Urinary bladder (tissue), 4 donors: Measurements from ENCODE around the gene CYP27A1. TPM values are rescaled to one million over a fixed set of nuclear protein-coding genes. Genes with fewer than 3 reads are reported as not detected.
A peak's percentile ranks its signal among the peaks of the same experiment; 100 is the strongest.

ENCODE experiments used
- DNase-seq: peaks from one replicate; pipeline ENCODE4 v3.0.0-alpha.2; 2015; ENCODE audit errors: extremely low spot score
- H3K27ac ChIP-seq: one replicate; pipeline ENCODE4 v1.5.1; 2013; ENCODE audit warnings: low read depth, mild to moderate bottlenecking, moderate library complexity
- H3K36me3 ChIP-seq: one replicate; pipeline ENCODE4 v1.6.1; 2013; ENCODE audit warnings: mild to moderate bottlenecking, moderate library complexity; ENCODE audit not compliant: insufficient read depth
- H3K4me1 ChIP-seq: one replicate; pipeline ENCODE4 v1.6.1; 2013; ENCODE audit warnings: mild to moderate bottlenecking, moderate library complexity; ENCODE audit not compliant: insufficient read depth
- H3K4me3 ChIP-seq: one replicate; pipeline ENCODE4 v1.5.1; 2013; ENCODE audit warnings: low read depth, low read length
- WGBS: extraction: QIAGEN DNeasy Blood & Tissue Kit; methylation state at CpG from one replicate; pipeline ENCODE4 v1.1.7; 2013; 5-methylcytosine and 5-hydroxymethylcytosine counted together
- polyA plus RNA-seq: library from polyadenylated mRNA; stranded (reverse); fragments of 200-250 nt; gene quantifications from one replicate; pipeline ENCODE4 v1.2.3, GENCODE V29; 2013
- total RNA-seq: library from RNA; depleted of rRNA; stranded (reverse); fragments of >200 nt; gene quantifications from one replicate; pipeline ENCODE4 v1.2.3, GENCODE V29; 2014
- donor health status: healthy with polysubstance abuse.
- donor health status: healthy.

Gene CYP27A1
- total and polyA plus RNA-seq, 2 donors = 10.3 to 41.1 TPM

DNA sequence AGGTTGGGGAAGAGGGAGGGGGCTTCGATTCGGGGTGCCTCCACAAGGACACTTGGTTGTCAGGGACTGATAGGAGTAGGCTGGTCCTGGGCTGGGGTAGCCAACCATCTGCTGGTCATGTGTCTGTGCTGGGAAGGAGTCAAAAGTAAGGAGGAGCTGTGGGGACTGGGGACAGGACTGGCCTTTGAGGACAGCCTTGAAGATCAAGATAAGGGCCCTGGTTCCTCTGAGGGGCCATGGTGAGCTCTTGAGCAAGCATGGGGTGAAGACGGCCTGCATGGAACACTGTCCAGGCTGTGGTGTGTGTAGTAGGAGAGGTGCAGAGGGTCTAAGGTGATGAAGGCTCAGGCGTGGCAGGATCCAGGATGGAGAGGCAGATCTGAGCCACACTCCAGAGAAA is 1.7 kb downstream of the CYP27A1 start:
- H3K36me3 ChIP-seq = no peaks in the 10 kb centered on the region
- no peaks in the 10 kb centered on the region for H3K4me1 ChIP-seq
- DNase-seq = no peak
- 95% methylated on average over 4 of the region's 4 CpGs for WGBS
- H3K4me3 ChIP-seq = no peak overlapping the region
- H3K27ac ChIP-seq = no peak overlapping the region

DNA sequence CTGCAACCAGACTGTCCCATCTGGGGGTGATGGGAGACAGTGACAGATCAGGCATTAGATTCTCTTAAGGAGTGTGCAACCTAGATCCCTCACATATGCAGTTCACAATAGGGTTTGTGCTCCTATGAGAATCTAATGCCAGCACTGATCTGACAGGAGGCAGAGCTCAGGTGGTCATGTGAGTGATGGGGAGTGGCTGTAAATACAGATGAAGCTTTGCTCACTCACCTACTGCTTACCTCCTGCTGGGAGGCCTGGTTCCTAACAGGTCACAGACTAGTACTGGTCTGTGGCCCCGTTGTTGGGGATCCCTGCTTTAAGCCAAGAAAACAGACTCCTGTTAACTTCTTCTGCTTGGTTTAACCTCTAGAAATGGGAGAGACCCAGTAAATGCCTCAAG is 3.2 kb downstream of the CYP27A1 start:
- 53% methylated on average over 1 of the region's 1 CpG for WGBS
- Histone ChIP-seq H3K4me3 (no peak overlapping the region), H3K27ac (no peak overlapping the region), H3K36me3 (no peaks in the 10 kb centered on the region), H3K4me1 (no peaks in the 10 kb centered on the region)
- DNase-seq = no peak

DNA sequence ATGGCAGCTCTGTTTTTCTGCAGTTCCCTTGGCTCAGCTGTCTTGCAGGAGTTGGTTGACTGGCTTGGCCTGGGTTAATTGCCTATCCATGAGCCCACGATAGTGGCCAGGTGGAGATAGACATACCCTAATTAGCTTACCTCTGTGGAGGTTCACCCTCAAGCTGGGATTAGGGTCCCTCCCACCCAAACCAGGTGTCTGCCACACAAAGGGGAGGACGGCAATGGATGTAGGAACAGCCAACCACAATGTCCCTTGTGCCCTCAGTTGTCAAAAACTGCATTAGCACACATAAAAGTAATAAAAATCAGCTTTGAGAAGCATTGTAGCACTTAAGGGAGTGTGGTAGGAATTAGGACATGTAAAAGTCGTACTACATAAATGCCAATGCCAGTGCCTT is 4.2 kb downstream of the CYP27A1 start:
- DNase-seq = no peak
- Histone ChIP-seq H3K4me1 (no peaks in the 10 kb centered on the region), H3K4me3 (no peak overlapping the region), H3K36me3 (no peaks in the 10 kb centered on the region), H3K27ac (no peak overlapping the region)
- 89% methylated on average over 3 of the region's 3 CpGs for WGBS

DNA sequence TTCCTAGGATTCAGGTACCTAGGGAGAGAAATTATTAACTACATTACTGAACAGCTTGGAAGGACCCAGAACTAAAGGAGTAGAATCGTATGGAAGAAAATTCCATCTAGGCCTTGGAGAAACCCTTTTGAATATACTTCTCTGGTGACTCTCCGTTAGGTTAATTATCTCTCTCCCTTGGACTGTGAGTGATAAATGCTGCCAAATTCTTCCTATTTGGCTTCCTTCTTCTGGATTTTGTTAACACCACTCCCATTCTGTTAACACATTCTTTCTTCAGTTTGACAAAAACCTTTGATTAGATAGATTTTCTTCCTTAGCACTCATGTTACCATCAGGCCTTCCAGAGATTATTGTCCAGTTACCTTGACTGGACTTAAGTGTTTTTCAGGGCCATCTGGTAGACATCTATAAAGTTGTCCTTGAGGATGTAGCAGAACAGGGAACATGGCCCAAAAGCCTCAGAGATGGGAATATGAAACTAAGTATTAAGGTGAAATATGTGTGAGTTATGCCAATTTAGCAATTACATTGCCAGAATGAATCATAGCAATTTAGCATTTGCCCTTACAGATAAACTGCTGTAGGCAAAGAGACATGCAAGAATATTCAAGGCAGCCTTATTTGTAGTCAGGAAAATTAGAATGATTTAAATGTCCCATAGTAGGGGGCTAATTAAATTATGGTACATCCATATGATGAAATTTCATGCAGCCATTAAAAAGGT is 6.7 kb downstream of the CYP27A1 start:
- WGBS = 81% methylated on average over 2 of the region's 2 CpGs
- Histone ChIP-seq H3K4me3 (no peak overlapping the region), H3K36me3 (no peaks in the 10 kb centered on the region), H3K4me1 (no peaks in the 10 kb centered on the region), H3K27ac (no peak overlapping the region)
- no peak for DNase-seq

DNA sequence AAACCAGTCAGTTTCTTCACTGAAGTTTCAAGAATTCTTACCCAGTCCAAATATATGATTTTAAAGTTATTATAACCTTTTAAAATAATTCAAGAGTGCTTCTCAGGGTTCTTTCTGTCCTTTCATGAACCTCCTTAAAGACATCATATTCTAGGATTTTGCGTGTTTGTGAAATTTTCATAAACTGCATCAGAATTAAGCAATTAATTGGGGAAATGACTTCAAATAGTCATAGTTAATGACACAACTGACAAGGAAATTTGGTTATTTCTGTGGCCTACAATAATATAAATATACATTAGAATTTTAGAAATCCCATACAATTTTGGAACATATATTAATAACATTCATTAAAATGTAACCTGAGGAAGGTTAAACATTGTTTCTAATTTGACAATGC is 10.5 kb downstream of the CYP27A1 start:
- 94% methylated on average over 1 of the region's 1 CpG for WGBS
- no peak overlapping the region for H3K27ac ChIP-seq
- no peak for DNase-seq
- H3K4me1 ChIP-seq = no peaks in the 10 kb centered on the region
- H3K36me3 ChIP-seq = no peaks in the 10 kb centered on the region
- H3K4me3 ChIP-seq = no peak overlapping the region

DNA sequence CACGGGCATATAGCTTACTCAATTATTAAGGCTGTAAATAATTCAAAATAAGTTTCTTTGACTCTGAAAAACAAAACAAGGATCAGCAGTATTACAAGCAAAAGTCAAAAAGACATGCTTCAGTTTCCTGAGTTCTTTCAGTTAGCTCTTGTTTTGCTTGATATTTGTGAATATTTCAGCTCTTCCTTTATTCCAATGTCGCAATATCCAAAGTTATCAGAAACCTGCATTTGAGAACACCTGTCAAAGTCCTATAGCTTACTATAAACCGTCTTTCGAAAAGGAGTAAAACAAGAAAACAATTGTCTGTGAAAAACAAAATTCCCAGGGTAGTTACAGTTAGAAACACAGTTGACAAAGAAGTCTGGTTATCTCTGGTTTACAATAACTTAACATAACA is 14.7 kb downstream of the CYP27A1 start:
- DNase-seq = no peak
- Histone ChIP-seq H3K36me3 (no peaks in the 10 kb centered on the region), H3K4me3 (no peak overlapping the region), H3K4me1 (no peaks in the 10 kb centered on the region), H3K27ac (no peak overlapping the region)
- WGBS = 91% methylated on average over 4 of the region's 4 CpGs

DNA sequence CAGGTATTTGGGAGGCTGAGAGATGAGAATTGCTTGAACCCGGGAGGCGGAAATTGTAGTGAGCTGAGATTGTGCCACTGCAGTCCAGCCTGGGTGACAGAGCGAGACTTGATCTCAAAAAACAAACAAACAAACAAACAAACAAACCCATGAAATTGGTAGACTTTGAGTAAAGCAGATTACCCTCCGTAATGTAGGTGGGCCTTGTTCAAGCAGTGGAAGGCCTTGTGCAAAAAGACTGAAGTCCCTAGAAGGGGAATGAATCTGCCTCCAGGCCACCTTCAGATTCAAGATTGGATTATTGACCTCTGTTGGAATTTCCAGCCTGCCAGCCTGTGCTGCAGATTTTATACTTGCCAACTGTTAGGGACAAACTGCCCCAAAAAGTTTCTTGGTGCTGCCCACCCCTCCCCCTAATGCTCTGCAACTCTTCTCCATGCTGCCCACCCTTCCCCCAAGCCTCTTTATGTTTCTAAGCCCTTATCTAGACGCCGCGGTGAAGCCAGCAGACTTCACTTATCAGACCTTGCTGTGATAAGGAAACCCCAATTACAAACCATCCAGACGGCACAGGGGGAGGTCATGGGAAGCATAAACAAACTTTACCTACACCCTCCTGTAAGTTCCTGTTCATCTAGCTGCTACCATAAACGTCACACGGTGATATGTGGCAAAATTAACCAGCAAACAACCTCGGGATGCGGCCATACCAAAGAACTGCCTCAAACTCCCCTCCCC is 17.0 kb downstream of the CYP27A1 start:
- no peaks in the 10 kb centered on the region for H3K36me3 ChIP-seq
- 52% methylated on average over 12 of the region's 12 CpGs for WGBS
- no peak for DNase-seq
- H3K4me3 ChIP-seq = no peak overlapping the region
- no peaks in the 10 kb centered on the region for H3K4me1 ChIP-seq
- H3K27ac ChIP-seq = no peak overlapping the region

DNA sequence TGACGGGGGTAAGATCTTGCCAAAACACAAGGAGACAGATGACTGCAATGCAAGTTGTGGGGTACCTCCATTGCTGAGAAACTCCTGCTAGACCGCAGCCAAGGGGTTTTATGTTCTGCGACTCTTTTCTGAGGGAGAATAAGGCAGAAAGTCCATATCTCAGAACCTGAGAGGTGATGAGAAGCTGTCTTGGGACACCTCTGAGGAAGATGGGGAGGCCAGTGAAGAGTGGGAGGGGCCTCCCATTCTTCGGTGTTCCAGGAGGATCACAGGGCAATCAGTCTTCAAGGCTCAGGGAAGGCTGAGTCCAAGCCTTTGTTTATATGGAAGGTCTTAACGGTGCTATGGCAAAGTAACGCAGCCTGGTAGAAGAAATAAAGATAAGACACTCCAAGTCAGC is 18.0 kb downstream of the CYP27A1 start:
- no peak for DNase-seq
- 33% methylated on average over 6 of the region's 6 CpGs for WGBS
- Histone ChIP-seq H3K27ac (no peak overlapping the region), H3K4me3 (no peak overlapping the region), H3K36me3 (no peaks in the 10 kb centered on the region), H3K4me1 (no peaks in the 10 kb centered on the region)

DNA sequence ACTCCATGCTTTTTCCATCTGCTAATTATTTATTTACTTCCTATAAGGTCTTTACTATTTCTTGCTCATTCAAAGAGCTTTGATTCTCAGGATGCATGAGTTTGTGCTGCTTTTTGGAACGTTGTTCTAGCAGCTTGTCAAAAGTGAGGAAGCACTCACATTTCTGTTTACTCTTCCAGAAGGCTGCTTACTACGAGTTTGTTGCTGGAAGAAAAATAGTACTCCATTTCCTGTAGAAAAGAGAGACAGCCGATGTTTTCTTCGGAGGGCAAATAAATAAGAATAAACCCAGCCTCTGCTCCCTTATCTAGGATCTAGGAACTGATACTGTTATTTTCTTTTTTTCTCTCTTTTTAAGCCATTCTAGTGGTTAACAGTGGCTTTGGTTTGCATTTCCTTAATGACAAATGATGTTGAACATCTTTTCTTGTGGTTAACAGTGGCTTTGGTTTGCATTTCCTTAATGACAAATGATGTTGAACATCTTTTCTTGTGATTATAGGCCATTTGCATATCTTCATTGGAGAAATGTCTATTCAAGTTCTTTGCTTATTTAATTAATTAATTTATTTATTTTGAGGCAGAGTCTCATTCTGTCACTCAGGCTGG is 20.5 kb downstream of the CYP27A1 start:
- no peak overlapping the region for H3K27ac ChIP-seq
- H3K36me3 ChIP-seq = no peaks in the 10 kb centered on the region

DNA sequence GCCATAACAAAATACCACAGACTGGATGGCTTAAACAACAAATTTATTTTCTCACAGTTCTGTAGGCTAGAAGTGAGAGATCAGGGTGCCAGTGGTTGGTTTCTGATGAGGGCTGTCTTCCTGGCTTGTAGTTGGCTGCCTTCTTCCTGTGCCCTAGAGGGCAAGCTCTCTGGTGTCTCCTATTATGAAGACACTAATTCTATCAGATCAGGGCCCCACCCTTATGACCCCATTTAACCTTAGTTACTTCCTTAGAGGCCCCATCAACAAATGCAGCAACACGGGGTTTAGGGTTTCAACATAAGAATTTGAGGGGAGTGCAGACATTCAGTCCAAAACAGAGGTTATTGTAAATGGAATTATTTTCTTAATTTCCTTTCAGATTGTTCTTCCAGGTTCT is 22.9 kb downstream of the CYP27A1 start:
- Histone ChIP-seq H3K36me3 (no peaks in the 10 kb centered on the region), H3K27ac (no peak overlapping the region), H3K4me1 (no peaks in the 10 kb centered on the region), H3K4me3 (no peak overlapping the region)
- DNase-seq = no peak
- 91% methylated on average over 1 of the region's 1 CpG for WGBS

More for the DNA sequence above, 20.5 kb downstream of the CYP27A1 start:
- no peak for DNase-seq
- 33% methylated on average over 4 of the region's 4 CpGs for WGBS
- H3K4me3 ChIP-seq = no peak overlapping the region
- no peaks in the 10 kb centered on the region for H3K4me1 ChIP-seq

DNA sequence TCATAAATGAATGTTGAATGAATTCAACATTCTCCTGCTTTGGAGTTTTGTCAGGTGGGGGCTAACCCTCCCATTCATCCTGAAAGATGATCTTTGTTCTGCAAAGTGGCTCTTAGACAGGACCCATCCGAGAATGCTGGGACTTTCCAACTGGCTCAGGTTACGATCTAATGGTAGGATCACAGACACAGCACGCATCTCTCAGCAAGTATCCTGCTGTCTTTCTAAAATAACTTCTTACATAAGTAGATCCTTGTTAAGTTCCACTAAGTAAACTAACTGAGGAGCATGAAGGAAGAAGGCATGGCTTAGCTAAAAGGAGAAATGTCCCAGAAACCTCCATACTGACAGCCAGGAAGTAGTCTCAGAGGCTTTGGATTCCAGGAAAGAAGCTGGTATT is 23.7 kb downstream of the CYP27A1 start:
- DNase-seq = no peak
- no peaks in the 10 kb centered on the region for H3K36me3 ChIP-seq
- no peak overlapping the region for H3K4me3 ChIP-seq
- H3K4me1 ChIP-seq = no peaks in the 10 kb centered on the region
- peak overlapping the region; percentile 80 for H3K27ac ChIP-seq
- whole genome bisulfite sequencing = 15% methylated on average over 3 of the region's 3 CpGs

DNA sequence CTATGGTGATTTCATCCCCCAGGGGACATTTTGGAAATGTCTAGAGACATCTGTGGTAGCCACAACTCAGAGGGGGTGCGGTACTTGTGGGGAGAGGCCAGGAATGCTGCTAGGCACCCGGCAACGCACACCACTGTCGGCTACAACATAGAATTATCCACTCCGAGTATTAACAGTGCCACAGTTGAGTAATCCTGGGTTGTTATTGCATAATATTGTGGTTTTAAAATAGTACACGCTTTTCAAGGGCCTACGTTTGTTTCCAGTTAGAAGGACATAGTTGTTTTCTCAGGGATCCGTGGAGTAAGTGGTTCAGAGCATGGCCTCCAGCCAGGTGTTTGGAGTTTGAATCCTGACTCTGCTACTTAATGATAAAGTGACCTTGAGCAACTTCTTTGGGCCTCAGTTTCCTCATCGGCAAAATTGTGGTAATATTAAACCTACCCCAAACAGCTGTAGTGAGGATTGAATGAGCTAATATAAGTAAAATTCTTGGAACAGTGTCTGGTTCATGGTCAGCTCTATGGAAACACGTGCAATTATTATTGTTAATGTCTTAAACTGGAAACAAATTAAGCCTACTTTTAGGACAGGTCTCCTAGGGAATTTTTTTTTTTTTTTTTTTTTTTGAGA is 24.5 kb downstream of the CYP27A1 start:
- H3K4me3 ChIP-seq = no peak overlapping the region
- peak; percentile 29 for DNase-seq
- 18% methylated on average over 10 of the region's 10 CpGs for WGBS

DNA sequence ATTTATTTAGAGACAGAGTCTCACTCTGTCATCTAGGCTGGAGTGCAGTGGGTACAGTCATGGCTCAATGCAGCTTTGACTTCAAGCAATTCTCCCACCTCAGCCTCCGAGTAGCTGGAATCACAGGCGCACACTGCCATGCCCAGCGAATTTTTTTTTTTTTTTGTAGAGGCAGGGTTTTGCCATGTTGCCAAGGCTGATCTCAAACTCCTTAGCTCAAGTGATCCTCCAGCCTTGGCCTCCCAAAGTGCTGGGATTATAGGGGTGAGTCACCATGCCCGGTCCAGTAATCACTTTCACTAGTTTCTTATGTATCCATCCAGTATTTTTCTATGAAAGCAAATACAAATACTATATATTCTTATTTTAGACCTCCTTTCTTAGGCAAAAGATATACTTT is 25.7 kb downstream of the CYP27A1 start:
- no peaks in the 10 kb centered on the region for H3K4me1 ChIP-seq
- DNase-seq = no peak
- 79% methylated on average over 4 of the region's 4 CpGs for WGBS
- no peak overlapping the region for H3K27ac ChIP-seq
- H3K4me3 ChIP-seq = no peak overlapping the region
- H3K36me3 ChIP-seq = no peaks in the 10 kb centered on the region

More for the DNA sequence above, 24.5 kb downstream of the CYP27A1 start:
- Histone ChIP-seq H3K4me1 (no peaks in the 10 kb centered on the region), H3K36me3 (no peaks in the 10 kb centered on the region), H3K27ac (peak overlapping the region; percentile 50)

DNA sequence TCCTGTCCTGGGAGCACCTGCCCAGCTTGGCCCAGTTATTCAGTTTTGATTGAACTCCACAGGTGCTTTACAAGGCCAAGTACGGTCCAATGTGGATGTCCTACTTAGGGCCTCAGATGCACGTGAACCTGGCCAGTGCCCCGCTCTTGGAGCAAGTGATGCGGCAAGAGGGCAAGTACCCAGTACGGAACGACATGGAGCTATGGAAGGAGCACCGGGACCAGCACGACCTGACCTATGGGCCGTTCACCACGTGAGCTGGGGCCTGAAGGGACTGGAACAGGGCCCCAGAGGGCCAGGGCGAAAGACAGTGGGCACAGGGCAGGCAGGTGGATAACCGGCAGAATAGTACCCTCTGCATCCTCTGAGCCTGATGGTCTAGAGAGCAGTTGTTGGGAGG is 27.6 kb downstream of the CYP27A1 start:
- no peaks in the 10 kb centered on the region for H3K36me3 ChIP-seq
- H3K4me1 ChIP-seq = no peaks in the 10 kb centered on the region
- H3K4me3 ChIP-seq = no peak overlapping the region
- no peak overlapping the region for H3K27ac ChIP-seq
- 94% methylated on average over 12 of the region's 12 CpGs for WGBS
- no peak for DNase-seq
